IPS DF 6.9 (cell line): ENCODE results near the gene PRR35.

Experiments used
- DNase-seq: peaks from one replicate; pipeline ENCODE4 v3.0.0-alpha.2; 2013; ENCODE audit warnings: low read depth, low spot score
- H3K27ac ChIP-seq: one replicate; pipeline ENCODE4 v1.5.1; 2013; ENCODE audit warnings: low read length, control low read depth
- H3K27me3 ChIP-seq: 2 replicates; pipeline ENCODE4 v1.6.1; 2013; ENCODE audit warnings: mild to moderate bottlenecking, low read length; ENCODE audit not compliant: control insufficient read depth, insufficient read depth
- H3K36me3 ChIP-seq: 2 replicates; pipeline ENCODE4 v1.6.1; 2013; ENCODE audit warnings: low read length; ENCODE audit not compliant: control insufficient read depth, insufficient read depth
- H3K4me1 ChIP-seq: 2 replicates; pipeline ENCODE4 v1.6.1; 2013; ENCODE audit warnings: low read length; ENCODE audit not compliant: control insufficient read depth, insufficient read depth
- H3K4me3 ChIP-seq: 2 replicates; pipeline ENCODE4 v1.5.1; 2013; ENCODE audit warnings: mild to moderate bottlenecking, low read length
- H3K9me3 ChIP-seq: 2 replicates; pipeline ENCODE4 v1.6.1; 2013; ENCODE audit warnings: low read length, inconsistent platforms; ENCODE audit not compliant: control insufficient read depth, insufficient read depth
- WGBS: extraction: QIAGEN DNeasy Blood & Tissue Kit; methylation state at CpG from one replicate; pipeline ENCODE4 v1.1.7; 2013; ENCODE audit warnings: mixed read lengths, missing lambda C conversion rate; ENCODE audit not compliant: insufficient read length, insufficient coverage; 5-methylcytosine and 5-hydroxymethylcytosine counted together

The PRR35 gene

DNA sequence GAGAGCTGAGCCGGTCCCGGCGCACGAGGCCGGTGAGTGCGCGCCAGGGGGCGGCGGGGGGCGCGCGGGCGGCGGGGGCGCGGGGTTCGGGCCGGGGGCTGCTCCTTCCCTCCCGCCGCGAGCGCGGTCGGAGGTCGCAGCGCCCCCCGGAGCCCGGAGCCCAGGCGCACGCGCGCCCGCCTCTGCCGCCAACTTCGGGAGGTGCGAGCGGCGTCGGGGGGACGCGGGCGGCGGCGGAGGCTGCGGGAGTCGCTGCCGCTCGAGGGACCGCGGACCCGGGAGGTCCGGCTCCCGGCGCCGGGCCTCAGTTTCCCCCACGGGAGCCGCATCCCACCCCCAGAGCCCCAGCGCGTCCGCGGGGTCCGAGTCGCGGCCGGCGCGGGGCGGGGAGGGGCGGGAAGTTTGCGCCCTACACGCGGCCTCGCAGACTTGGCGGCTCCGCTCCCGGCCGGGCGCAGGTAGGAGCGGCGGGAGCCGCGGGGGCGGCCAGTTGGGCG lies at the start of gene PRR35:
TSS of gene PRR35 (plus strand) at position 191 of the 497 bp plus-strand sequence. CDS start 2,901 bp downstream, outside the sequence.
- H3K4me3 ChIP-seq = peak within 1 kb of the TSS; percentile 28; the same call in 1 of the 2 replicates
- no CpG with 5 or more reads among the region's 84 CpGs for WGBS
- H3K9me3 ChIP-seq = no peaks in the 10 kb centered on the region
- H3K27ac ChIP-seq = no peak within 1 kb of the TSS
- no peak for DNase-seq
- peaks cover 1% of the 10 kb centered on the region; the same call in 1 of the 2 replicates for H3K4me1 ChIP-seq
- H3K27me3 ChIP-seq = peaks cover 16% of the 10 kb centered on the region
- no peaks in the 10 kb centered on the region; the same call in 1 of the 2 replicates for H3K36me3 ChIP-seq

DNA sequence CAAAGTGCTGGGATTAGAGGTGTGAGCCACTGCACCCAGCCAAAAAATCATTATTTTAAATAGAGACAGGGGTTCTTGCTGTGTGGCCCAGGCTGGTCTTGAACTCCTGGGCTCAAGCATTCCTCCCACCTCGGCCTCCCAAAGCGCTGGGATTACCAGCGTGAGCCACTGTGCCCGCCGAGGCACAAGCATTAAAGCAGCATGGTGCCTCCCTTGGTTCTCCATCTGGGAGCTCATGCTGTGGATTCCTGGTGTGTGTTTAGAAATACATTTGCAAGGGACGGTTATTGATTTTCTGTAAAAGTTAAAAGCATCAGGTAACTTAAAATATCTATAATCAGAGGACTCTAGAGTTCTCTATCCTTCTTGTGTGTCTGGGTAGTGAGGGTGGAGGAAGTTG lies 47.4 kb upstream of the PRR35 start:
- H3K4me1 ChIP-seq = no peaks in the 10 kb centered on the region; the same call in 1 of the 2 replicates

DNA sequence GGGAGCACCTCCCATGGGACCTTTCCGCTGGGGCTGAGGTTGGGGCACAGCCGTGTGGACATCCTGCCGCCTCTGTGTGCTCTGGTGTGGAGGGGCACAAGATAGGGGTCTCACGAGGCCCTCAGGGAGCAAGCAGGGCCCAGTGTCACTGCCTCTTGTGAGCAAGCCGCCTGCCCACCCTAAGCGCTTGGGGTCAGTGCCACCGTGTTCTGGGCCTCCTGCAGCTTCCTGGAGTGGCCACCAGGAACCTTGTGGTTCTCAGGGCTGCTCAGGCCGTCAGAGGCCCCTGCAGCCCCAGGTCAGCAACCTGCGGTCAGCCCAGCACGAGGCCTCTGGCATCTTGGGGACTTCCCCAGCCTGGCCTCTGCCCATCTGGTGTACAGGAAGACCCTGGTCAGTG lies 46.2 kb upstream of the PRR35 start:
- no peak overlapping the region for H3K4me3 ChIP-seq
- no peaks in the 10 kb centered on the region; the same call in 1 of the 2 replicates for H3K4me1 ChIP-seq
- no peaks in the 10 kb centered on the region for H3K36me3 ChIP-seq
- no peaks in the 10 kb centered on the region for H3K9me3 ChIP-seq
- no peak for DNase-seq
- no peaks in the 10 kb centered on the region for H3K27me3 ChIP-seq
- no peak overlapping the region for H3K27ac ChIP-seq
- no CpG with 5 or more reads among the region's 10 CpGs for WGBS

More for the DNA sequence above, 47.4 kb upstream of the PRR35 start:
- H3K27me3 ChIP-seq = no peaks in the 10 kb centered on the region
- H3K36me3 ChIP-seq = no peaks in the 10 kb centered on the region
- no peak overlapping the region for H3K4me3 ChIP-seq
- H3K27ac ChIP-seq = no peak overlapping the region
- no peak for DNase-seq
- H3K9me3 ChIP-seq = no peaks in the 10 kb centered on the region
- WGBS = no CpG with 5 or more reads among the region's 6 CpGs

DNA sequence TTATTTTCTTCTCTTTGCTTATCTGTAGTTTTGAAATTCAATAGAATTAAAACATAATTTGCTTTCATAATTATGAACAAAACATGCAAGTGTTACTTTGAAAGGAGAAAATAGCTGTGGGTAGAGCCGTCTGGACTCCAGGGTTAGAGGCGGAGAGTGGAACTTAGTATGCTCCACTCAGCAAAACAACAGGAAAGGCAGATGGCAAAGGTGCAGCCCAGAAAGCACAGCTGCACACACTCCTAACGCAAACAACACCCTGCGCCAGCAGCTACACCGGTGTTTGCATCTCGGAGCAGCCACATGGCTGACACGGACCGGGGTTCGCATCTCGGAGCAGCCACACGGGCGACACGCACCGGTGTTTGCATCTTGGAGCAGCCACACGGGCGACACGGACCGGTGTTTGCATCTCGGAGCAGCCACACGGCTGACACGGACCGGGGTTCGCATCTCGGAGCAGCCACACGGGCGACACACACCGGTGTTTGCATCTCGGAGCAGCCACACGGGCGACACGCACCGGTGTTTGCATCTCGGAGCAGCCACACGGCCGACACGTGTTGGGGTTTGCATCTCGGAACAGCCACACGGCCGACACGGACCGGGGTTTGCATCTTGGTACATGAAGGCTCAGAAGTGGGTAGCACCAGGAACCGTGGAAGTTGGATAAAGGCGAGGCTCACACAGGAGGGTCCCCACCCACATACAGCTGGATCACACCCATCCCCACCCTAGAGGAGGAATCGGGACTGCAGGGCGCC lies 44.8 kb upstream of the PRR35 start:
- H3K4me3 ChIP-seq = no peak overlapping the region

DNA sequence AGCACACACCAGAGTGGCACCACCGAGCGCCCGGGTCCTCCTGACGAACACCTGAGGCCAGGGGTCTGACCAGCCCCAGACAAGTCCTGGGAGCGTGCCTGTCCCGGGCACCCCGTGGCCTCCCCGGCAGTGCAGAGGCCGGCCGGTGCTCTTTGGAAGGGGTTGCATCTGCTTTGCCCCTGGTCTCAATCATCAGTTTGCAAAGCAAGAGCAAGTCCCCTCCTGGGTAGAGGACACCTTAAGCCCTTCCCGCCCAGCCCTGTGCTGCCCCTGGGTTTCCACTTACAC lies 44.3 kb upstream of the PRR35 start:
- no peaks in the 10 kb centered on the region for H3K9me3 ChIP-seq
- no peak overlapping the region for H3K4me3 ChIP-seq
- H3K27ac ChIP-seq = no peak overlapping the region
- H3K36me3 ChIP-seq = 0 out of 2 replicates have a peak, but pooled peaks cover 6% of the 10 kb centered on the region
- no peaks in the 10 kb centered on the region for H3K27me3 ChIP-seq
- no CpG with 5 or more reads among the region's 11 CpGs for WGBS
- DNase-seq = no peak
- H3K4me1 ChIP-seq = no peaks in the 10 kb centered on the region; the same call in 1 of the 2 replicates

More for the DNA sequence above, 44.8 kb upstream of the PRR35 start:
- Histone ChIP-seq H3K4me1 (no peaks in the 10 kb centered on the region; the same call in 1 of the 2 replicates), H3K36me3 (0 out of 2 replicates have a peak, but pooled peaks cover 1% of the 10 kb centered on the region), H3K27me3 (no peaks in the 10 kb centered on the region), H3K27ac (no peak overlapping the region), H3K9me3 (no peaks in the 10 kb centered on the region)
- WGBS = no CpG with 5 or more reads among the region's 45 CpGs
- no peak for DNase-seq

DNA sequence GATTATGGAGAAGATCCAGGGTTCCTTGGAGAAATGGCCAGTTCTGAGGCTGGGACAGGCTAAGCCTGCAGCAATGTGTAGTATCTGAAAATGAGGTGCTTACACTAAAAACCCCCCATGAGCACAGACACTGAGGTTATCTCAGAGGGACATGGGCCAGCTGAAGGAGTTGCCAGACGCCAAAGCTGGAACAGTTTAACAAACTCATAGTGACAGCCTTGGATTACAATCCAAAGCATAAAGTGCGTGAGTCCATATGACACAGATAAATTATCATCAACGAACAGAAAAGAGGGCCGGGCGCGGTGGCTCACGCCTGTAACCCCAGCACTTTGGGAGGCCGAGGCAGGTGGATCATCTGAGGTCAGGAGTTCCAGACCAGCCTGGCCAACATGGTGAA lies 43.9 kb upstream of the PRR35 start:
- Histone ChIP-seq H3K27me3 (no peaks in the 10 kb centered on the region), H3K9me3 (no peaks in the 10 kb centered on the region), H3K36me3 (0 out of 2 replicates have a peak, but pooled peaks cover 6% of the 10 kb centered on the region), H3K4me1 (no peaks in the 10 kb centered on the region; the same call in 1 of the 2 replicates), H3K27ac (no peak overlapping the region), H3K4me3 (no peak overlapping the region)
- DNase-seq = no peak
- no CpG with 5 or more reads among the region's 8 CpGs for WGBS

DNA sequence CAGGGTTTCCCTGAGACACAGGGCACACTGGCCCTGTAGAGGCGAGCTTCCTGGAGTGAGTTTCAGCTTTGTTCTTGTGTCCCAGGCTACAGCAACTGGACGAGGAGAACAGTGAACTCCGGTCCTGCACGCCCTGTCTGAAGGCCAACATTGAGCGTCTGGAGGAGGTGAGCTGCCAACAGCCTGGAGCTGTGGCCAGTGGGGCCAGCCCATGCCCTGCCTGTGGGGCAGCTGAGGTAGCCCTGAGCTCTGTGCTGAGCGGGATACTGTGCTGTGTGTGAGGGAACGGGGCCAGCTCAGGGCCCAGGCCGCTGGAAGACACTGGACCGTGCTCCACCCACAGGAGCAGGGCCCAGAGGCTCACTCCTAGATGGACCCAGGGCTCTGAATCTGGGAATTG lies 41.3 kb upstream of the PRR35 start:
- Histone ChIP-seq H3K27ac (no peak overlapping the region), H3K36me3 (0 out of 2 replicates have a peak, but pooled peaks cover 6% of the 10 kb centered on the region), H3K4me1 (no peaks in the 10 kb centered on the region; the same call in 1 of the 2 replicates), H3K27me3 (no peaks in the 10 kb centered on the region), H3K9me3 (no peaks in the 10 kb centered on the region), H3K4me3 (no peak overlapping the region)
- DNase-seq = no peak
- WGBS = no CpG with 5 or more reads among the region's 9 CpGs

DNA sequence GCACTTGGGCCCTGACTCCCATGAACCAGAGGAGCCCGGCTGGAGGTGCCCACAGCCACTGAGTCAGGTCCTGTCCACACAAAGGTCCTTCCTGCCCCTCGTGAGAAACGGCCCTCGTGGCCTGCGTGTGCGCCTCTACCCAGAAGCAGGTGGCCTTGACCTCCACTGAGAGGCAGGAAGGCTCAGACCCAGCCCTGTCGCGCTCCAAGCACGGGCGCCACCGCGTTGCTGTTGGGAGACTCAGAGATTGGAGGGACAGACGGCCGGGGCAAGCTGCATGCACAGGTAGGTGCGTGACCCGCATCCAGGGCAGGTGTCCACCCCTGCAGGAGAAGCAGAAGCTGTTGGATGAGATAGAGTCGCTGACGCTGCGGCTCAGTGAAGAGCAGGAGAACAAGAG lies 40.8 kb upstream of the PRR35 start:
- H3K4me3 ChIP-seq = no peak overlapping the region
- no peak overlapping the region for H3K27ac ChIP-seq
- H3K4me1 ChIP-seq = no peaks in the 10 kb centered on the region
- no peak for DNase-seq
- no CpG with 5 or more reads among the region's 19 CpGs for WGBS
- H3K27me3 ChIP-seq = no peaks in the 10 kb centered on the region
- H3K9me3 ChIP-seq = no peaks in the 10 kb centered on the region
- 0 out of 2 replicates have a peak, but pooled peaks cover 6% of the 10 kb centered on the region for H3K36me3 ChIP-seq

DNA sequence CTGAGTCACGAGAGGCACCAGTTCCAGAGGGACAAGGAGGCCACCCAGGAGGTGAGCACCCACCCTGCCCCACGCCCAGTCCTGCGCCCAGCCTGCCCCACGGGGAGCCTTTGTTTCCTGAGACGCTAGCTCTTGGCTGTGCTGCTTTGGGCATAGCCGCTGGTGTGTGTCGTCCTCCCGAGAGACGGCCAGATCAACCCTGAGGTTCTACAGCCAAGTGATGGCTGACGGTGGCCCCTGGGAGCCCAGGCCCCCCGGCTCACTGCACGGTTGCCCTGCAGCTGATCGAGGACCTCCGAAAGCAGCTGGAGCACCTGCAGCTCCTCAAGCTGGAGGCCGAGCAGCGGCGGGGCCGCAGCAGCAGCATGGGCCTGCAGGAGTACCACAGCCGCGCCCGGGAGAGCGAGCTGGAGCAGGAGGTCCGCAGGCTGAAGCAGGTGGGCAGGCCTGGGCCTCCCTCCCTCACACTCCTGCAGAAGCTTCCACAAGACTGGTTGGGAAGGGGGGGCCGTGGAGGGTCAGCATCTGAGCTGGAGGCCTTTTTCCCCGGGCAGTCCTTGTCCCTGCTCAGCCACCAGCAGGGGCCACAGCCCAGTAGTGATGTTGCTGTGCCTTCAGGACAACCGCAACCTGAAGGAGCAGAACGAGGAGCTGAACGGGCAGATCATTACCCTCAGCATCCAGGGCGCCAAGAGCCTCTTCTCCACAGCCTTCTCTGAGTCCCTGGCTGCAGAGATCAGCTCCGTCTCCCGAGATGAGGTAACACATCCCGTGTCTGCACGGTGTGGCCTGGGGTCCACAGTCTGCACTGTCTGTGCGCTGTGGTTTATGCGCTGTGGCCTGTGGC lies 40.1 kb upstream of the PRR35 start:
- WGBS = no CpG with 5 or more reads among the region's 35 CpGs
- Histone ChIP-seq H3K4me3 (no peak overlapping the region), H3K27me3 (no peaks in the 10 kb centered on the region), H3K9me3 (no peaks in the 10 kb centered on the region), H3K27ac (no peak overlapping the region), H3K4me1 (no peaks in the 10 kb centered on the region), H3K36me3 (0 out of 2 replicates have a peak, but pooled peaks cover 6% of the 10 kb centered on the region)
- no peak for DNase-seq

DNA sequence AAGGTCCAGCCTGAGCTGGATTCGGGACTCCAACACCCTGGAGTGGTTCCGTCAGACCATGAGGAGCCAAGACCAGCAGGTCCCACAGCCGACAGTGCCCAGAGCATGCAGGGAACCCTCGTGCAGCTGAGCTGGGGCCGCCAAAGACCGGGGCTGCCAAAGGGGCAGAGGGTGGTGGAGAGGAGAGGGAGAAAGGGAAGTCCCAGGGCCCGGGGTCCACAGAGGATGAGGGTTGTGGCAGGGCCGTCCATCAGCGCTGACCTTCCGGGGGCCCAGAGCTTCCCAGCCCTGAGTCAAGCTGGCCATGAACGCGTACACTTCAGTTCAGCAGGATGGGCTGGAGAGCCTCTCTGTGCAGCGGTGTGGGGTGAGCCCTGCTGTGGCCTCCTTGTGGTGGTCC lies 39.3 kb upstream of the PRR35 start:
- 0 out of 2 replicates have a peak, but pooled peaks cover 6% of the 10 kb centered on the region for H3K36me3 ChIP-seq
- no peaks in the 10 kb centered on the region for H3K9me3 ChIP-seq
- DNase-seq = no peak
- no CpG with 5 or more reads among the region's 13 CpGs for WGBS
- no peak overlapping the region for H3K27ac ChIP-seq
- H3K27me3 ChIP-seq = no peaks in the 10 kb centered on the region
- H3K4me3 ChIP-seq = no peak overlapping the region
- H3K4me1 ChIP-seq = no peaks in the 10 kb centered on the region
